ENCODE results near the gene SP140L. TPM values are rescaled to one million over a fixed set of nuclear protein-coding genes. Genes with fewer than 3 reads are reported as not detected.

SP140L gene
- total and polyA plus RNA-seq, 9 donors = 7.1 to 31.3 (median 19.4) TPM

DNA sequence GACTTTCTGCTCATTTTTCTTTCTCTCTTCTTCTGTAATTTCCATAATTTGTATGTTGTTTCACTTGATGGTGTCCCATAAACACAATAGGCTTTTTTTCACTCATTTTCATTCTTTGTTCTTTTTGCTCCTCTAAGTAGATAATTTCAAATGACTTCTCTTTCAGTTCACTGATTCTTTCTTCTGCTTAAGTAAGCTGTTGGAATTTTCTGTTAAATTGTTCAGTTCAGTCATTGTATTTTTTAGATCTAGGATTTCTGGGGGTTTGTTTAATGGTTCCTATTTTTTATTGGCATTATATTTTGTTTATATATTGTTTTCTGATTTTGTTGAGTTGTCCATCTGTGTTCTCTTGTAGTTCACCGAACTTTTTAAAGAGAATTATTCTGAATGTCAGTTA, 19.5 kb downstream of the SP140L start:
- no peak for DNase-seq
- no peak overlapping the region for H3K27ac ChIP-seq
- H3K4me1 ChIP-seq (ENCODE audit: insufficient read depth) = no peaks in the 10 kb centered on the region
- TF ChIP-seq EP300 (IDR thresholded peaks at IDR 0.05) (no peak), POLR2A (IDR thresholded peaks at IDR 0.05) (no peak)
- TF ChIP-seq, protein P1, sequence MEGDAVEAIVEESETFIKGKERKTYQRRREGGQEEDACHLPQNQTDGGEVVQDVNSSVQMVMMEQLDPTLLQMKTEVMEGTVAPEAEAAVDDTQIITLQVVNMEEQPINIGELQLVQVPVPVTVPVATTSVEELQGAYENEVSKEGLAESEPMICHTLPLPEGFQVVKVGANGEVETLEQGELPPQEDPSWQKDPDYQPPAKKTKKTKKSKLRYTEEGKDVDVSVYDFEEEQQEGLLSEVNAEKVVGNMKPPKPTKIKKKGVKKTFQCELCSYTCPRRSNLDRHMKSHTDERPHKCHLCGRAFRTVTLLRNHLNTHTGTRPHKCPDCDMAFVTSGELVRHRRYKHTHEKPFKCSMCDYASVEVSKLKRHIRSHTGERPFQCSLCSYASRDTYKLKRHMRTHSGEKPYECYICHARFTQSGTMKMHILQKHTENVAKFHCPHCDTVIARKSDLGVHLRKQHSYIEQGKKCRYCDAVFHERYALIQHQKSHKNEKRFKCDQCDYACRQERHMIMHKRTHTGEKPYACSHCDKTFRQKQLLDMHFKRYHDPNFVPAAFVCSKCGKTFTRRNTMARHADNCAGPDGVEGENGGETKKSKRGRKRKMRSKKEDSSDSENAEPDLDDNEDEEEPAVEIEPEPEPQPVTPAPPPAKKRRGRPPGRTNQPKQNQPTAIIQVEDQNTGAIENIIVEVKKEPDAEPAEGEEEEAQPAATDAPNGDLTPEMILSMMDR (IDR thresholded peaks at IDR 0.05) = no peak
- intact Hi-C loops (cut with DNase I) = no loop called here
- no peak overlapping the region for H3K4me3 ChIP-seq
- no peaks in the 10 kb centered on the region for H3K36me3 ChIP-seq
- H3K9me3 ChIP-seq = no peaks in the 10 kb centered on the region
- no peaks in the 10 kb centered on the region for H3K27me3 ChIP-seq
- WGBS, 3 donors = 98 to 100% (median 98%) methylated on average over 1 of the region's 1 CpG

DNA sequence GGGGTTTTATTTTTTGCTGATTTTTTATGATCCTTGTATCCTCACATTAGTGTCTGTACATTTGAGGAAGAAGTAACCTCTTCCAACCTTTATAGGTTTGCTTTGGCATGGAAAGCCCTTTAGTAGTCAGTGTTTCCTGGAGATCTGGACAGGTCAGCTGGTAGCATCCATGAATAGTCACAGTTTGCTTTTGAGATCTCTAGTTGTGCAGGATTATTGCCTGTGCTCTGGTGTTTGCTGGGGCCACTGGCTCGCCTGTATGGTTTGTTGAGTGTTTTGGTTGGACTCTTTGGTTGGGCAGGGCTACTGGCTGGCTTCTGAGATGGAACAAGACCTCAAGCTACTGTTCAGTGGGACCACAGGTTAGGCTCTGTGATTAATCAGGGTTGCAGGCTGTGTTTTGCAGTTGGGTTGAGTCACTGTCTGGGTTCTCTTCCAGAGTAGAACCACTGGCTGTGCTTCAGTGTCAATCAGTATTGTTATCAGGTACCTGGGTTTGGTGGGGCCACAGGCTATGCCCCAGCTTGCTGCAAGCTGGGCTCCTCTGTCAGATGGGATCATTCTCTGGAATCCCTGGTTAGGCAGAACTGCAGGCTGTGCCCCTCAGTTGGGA, 20.0 kb downstream of the SP140L start:
- DNase-seq = no peak
- TF ChIP-seq, protein P1 (IDR thresholded peaks at IDR 0.05) = no peak
- TF ChIP-seq POLR2A (IDR thresholded peaks at IDR 0.05) (no peak), EP300 (IDR thresholded peaks at IDR 0.05) (no peak)
- Histone ChIP-seq H3K27ac (no peak overlapping the region), H3K4me3 (no peak overlapping the region), H3K36me3 (no peaks in the 10 kb centered on the region), H3K4me1 (ENCODE audit: insufficient read depth) (no peaks in the 10 kb centered on the region), H3K27me3 (no peaks in the 10 kb centered on the region), H3K9me3 (no peaks in the 10 kb centered on the region)
- intact Hi-C loops (cut with DNase I) = no loop called here
- WGBS, 3 donors = 87 to 94% (median 91%) methylated on average over 1 of the region's 1 CpG

DNA sequence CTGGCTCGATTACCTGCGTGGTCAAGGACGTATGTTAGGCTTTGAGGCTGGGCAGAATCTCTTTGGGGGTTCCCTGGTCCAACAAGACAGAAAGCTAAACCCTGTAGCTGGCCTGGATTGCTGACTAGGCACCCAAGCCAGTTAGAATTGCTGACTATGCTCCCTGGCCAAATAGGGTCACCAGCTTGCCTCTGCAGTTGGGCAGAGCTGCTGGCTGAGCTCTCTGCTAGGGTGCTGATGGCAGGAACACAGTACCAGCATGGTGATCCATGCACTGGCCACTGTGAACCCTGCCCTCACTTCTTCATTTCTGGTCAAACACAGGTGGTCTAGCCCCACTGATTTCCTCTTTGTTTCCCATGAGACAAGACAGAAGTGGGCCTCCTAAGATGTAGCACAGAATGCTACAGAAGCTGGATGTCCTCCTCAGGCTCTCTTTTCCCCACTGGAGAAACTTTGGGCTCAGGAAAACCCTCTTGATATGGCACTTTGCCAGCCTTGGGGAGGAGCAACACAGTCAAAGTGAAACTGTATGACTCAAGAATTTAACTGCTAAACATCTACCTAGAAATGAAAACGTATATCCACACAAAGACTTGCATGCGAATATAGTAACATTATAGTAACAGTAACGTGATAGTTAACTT, 20.8 kb downstream of the SP140L start:
- Histone ChIP-seq H3K9me3 (no peaks in the 10 kb centered on the region), H3K4me3 (no peak overlapping the region), H3K27ac (no peak overlapping the region), H3K27me3 (no peaks in the 10 kb centered on the region), H3K36me3 (no peaks in the 10 kb centered on the region), H3K4me1 (ENCODE audit: insufficient read depth) (no peaks in the 10 kb centered on the region)
- WGBS, 3 donors = 87 to 96% (median 94%) methylated on average over 6 of the region's 6 CpGs
- intact Hi-C loops (cut with DNase I) = no loop called here
- TF ChIP-seq POLR2A (IDR thresholded peaks at IDR 0.05) (no peak), EP300 (IDR thresholded peaks at IDR 0.05) (no peak)
- TF ChIP-seq, protein P1 (IDR thresholded peaks at IDR 0.05) = no peak
- DNase-seq = no peak

DNA sequence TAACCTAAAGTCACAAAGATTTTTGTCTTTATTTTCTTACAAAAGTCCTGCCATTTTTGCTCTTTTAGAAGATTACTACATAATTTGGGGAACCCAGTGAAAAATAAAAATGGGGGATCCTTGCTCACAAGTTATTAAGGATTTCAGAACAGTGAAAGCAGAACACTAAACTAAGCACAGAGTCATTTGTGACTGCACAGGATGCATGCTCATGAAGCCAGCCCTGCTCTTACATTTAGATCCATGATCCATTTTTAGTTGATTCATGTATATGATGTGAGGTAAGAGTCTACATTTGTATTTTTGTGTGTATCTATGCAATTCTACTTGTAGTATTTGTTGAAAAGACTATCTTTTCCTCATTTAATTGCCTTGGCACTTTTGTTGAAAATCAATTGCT, 21.8 kb downstream of the SP140L start:
- Histone ChIP-seq H3K4me1 (ENCODE audit: insufficient read depth) (no peaks in the 10 kb centered on the region), H3K36me3 (no peaks in the 10 kb centered on the region), H3K9me3 (no peaks in the 10 kb centered on the region), H3K27ac (no peak overlapping the region), H3K27me3 (no peaks in the 10 kb centered on the region), H3K4me3 (no peak overlapping the region)
- TF ChIP-seq EP300 (IDR thresholded peaks at IDR 0.05) (no peak), POLR2A (IDR thresholded peaks at IDR 0.05) (no peak)
- TF ChIP-seq, protein P1 (IDR thresholded peaks at IDR 0.05) = no peak
- intact Hi-C loops (cut with DNase I) = no loop called here
- DNase-seq = no peak

All from ovary (tissue), 9 donors.